ENCODE results near the gene CD83.

The CD83 gene

GRCh38 chr6:14107000-14107399, 10.6 kb upstream of the CD83 start:
- Histone ChIP-seq H3K4me3 (ENCODE audit: low read length) (no peak overlapping the region), H3K79me2 (ENCODE audit: low read length) (no peaks in the 10 kb centered on the region), H3K4me2 (ENCODE audit: low read depth, low read length) (no peak overlapping the region), H3K27ac (ENCODE audit: low read length) (no peak overlapping the region), H4K20me1 (ENCODE audit: insufficient read depth, low read length) (peaks cover 6% of the 10 kb centered on the region), H3K4me1 (ENCODE audit: low read length) (peaks cover 22% of the 10 kb centered on the region), H2AFZ (ENCODE audit: low read length) (no peak overlapping the region), H3K9me2 (replicated peaks; ENCODE audit: insufficient read depth, low read length) (no peaks in the 10 kb centered on the region), H3K27me3 (replicated peaks; ENCODE audit: insufficient read depth, low read length) (peaks cover 90% of the 10 kb centered on the region), H3K36me3 (replicated peaks; ENCODE audit: insufficient read depth, low read length) (no peaks in the 10 kb centered on the region), H3K9me3 (replicated peaks; ENCODE audit: insufficient read depth, low read length) (no peaks in the 10 kb centered on the region; the same call in 1 of the 2 replicates), H3F3A (ENCODE audit: insufficient read depth, low read length) (peaks cover 14% of the 10 kb centered on the region), H3K9ac (ENCODE audit: low read length) (no peak overlapping the region)
- TF ChIP-seq EZH2phosphoT487 (IDR thresholded peaks at IDR 0.05; ENCODE audit: low read length) = no peak
- TF ChIP-seq CTCF (IDR thresholded peaks at IDR 0.05; ENCODE audit: low read length) = no peak
- TF ChIP-seq EZH2 (optimal IDR thresholded peaks at IDR 0.05; ENCODE audit: low read depth, low read length) = no peak
- no peak for DNase-seq

DNA sequence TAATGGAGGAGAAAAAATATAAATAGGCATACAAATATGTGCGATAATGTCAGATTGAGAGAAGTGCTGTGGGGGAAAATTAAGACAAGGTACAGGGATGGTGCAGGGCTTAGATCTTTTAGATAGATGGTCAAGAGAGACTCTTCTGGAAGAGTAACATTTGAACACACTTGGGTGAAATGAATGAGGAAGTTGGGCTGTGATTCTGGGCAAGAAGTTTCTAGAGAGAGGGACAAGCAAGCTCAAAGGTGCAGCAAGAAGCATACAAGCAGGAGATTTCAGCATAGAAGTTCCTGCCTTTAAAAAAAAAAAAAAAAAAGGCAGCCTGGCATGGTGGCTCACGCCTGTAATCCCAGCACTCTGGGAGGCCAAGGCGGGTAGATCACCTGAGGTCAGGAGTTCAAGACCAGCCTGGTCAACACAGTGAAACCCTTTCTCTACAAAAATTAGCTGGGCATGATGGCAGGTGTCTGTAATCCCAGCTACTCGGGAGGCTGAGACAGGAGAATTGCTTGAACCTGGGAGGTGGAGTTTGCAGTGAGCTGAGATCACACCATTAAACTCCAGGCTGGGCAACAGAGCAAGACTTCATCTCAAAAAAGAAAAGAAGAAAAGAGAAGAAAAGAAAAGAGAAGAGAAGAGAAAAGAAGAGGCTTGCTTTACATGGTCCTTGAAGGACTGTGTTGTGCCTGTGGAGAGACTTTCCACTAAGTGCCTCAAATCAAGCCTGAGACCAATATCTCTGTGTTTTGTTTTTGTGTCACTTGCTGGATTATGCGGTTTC, 9.7 kb upstream of the CD83 start:
- DNase-seq = no peak
- H3K9ac ChIP-seq (ENCODE audit: low read length) = no peak overlapping the region
- H3K4me3 ChIP-seq (ENCODE audit: low read length) = no peak overlapping the region
- H3K4me1 ChIP-seq (ENCODE audit: low read length) = peaks cover 22% of the 10 kb centered on the region
- H3K9me2 ChIP-seq (replicated peaks; ENCODE audit: insufficient read depth, low read length) = no peaks in the 10 kb centered on the region
- no peak for TF ChIP-seq EZH2phosphoT487 (IDR thresholded peaks at IDR 0.05; ENCODE audit: low read length)
- TF ChIP-seq CTCF (IDR thresholded peaks at IDR 0.05; ENCODE audit: low read length) = no peak
- TF ChIP-seq EZH2 (optimal IDR thresholded peaks at IDR 0.05; ENCODE audit: low read depth, low read length) = no peak
- no peak overlapping the region for H2AFZ ChIP-seq (ENCODE audit: low read length)
- no peaks in the 10 kb centered on the region; the same call in 1 of the 2 replicates for H3K9me3 ChIP-seq (replicated peaks; ENCODE audit: insufficient read depth, low read length)
- H3F3A ChIP-seq (ENCODE audit: insufficient read depth, low read length) = peaks cover 14% of the 10 kb centered on the region
- peaks cover 6% of the 10 kb centered on the region for H4K20me1 ChIP-seq (ENCODE audit: insufficient read depth, low read length)
- H3K79me2 ChIP-seq (ENCODE audit: low read length) = no peaks in the 10 kb centered on the region
- no peak overlapping the region for H3K27ac ChIP-seq (ENCODE audit: low read length)
- H3K36me3 ChIP-seq (replicated peaks; ENCODE audit: insufficient read depth, low read length) = no peaks in the 10 kb centered on the region
- peaks cover 90% of the 10 kb centered on the region for H3K27me3 ChIP-seq (replicated peaks; ENCODE audit: insufficient read depth, low read length)
- H3K4me2 ChIP-seq (ENCODE audit: low read depth, low read length) = no peak overlapping the region

DNA sequence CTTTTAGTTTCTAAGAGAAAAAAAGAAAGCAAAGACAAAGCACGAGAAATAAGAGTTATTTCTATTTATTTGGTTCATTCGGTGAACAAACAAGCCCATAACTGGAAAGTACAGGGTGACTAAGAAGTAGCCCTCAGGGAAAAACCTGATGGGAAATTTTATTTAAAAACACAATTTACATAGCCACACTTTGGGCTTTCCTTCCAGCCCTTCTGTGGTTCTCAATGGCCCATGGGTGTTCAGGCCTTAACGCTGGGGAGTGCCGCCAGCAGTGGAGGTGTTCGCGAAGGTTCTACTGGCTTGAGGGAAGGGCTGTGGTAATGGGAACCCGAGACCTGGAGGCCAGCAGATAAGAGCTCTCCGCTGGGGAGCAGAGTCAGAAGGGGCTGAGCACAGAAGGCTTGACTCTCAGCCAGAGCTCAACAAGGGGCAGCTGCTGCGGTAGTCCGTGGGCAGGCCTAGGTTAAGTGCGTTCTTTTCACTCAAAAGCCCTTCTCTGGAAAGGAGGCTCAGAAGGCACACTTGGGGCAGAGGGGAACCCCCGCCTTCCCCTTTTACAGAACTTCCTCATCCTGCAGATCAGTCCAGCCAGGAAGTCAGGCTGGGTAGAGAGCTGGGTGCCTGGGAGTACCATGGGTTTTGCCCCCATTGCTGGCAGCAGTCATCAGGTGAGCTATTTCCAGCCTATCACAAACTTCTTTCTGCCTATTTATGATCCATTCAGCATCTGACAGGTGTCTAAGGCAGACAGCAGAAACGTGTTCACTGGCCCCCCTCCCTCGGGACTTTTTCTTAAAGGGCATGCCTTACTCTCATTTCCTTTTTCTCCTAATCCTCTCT, 8.8 kb upstream of the CD83 start:
- peaks cover 6% of the 10 kb centered on the region for H4K20me1 ChIP-seq (ENCODE audit: insufficient read depth, low read length)
- no peak for DNase-seq
- TF ChIP-seq EZH2phosphoT487 (IDR thresholded peaks at IDR 0.05; ENCODE audit: low read length) = no peak
- no peak for TF ChIP-seq EZH2 (optimal IDR thresholded peaks at IDR 0.05; ENCODE audit: low read depth, low read length)
- TF ChIP-seq CTCF (IDR thresholded peaks at IDR 0.05; ENCODE audit: low read length) = no peak
- peaks cover 90% of the 10 kb centered on the region for H3K27me3 ChIP-seq (replicated peaks; ENCODE audit: insufficient read depth, low read length)
- H2AFZ ChIP-seq (ENCODE audit: low read length) = no peak overlapping the region
- peaks cover 22% of the 10 kb centered on the region for H3K4me1 ChIP-seq (ENCODE audit: low read length)
- H3F3A ChIP-seq (ENCODE audit: insufficient read depth, low read length) = peaks cover 14% of the 10 kb centered on the region
- no peak overlapping the region for H3K9ac ChIP-seq (ENCODE audit: low read length)
- no peak overlapping the region for H3K4me2 ChIP-seq (ENCODE audit: low read depth, low read length)
- no peak overlapping the region for H3K27ac ChIP-seq (ENCODE audit: low read length)
- H3K9me3 ChIP-seq (replicated peaks; ENCODE audit: insufficient read depth, low read length) = no peaks in the 10 kb centered on the region; the same call in 1 of the 2 replicates
- H3K36me3 ChIP-seq (replicated peaks; ENCODE audit: insufficient read depth, low read length) = no peaks in the 10 kb centered on the region
- H3K79me2 ChIP-seq (ENCODE audit: low read length) = no peaks in the 10 kb centered on the region
- no peaks in the 10 kb centered on the region for H3K9me2 ChIP-seq (replicated peaks; ENCODE audit: insufficient read depth, low read length)
- H3K4me3 ChIP-seq (ENCODE audit: low read length) = no peak overlapping the region

Data from MM.1S (cell line).